K562 (cell line): ENCODE results near the gene ACAA2. TPM values are rescaled to one million over a fixed set of nuclear protein-coding genes. Genes with fewer than 3 reads are reported as not detected.

Source experiments
- ATAC-seq: fragments of 200-7000 bp; cut with Tn5 transposase; 3 replicates; pipeline ENCODE4 v1.9.1; 2020; ENCODE audit warnings: moderate library complexity
- BruUV-seq: library from RNA; stranded (reverse); fragments of 400-500 nt; replicated peaks from 2 replicates; lab custom pipeline; 2021; lab: Mats Ljungman, UMichigan
- CTCF ChIA-PET: fragments of 300-600 bp; formaldehyde crosslinking; extraction: SDS; loops from one replicate; lab custom pipeline; 2021; ENCODE audit warnings: low intra/inter-chr PET ratio; lab: Yijun Ruan, JAX
- POLR2A ChIA-PET: fragments of 300-600, 350-650 bp; sonication (Branson Sonifier 250); formaldehyde crosslinking; extraction: SDS; loops from one replicate; lab custom pipeline; 2021; ENCODE audit warnings: antibody characterized with exemption, inconsistent platforms; lab: Yijun Ruan, JAX
- DNase-seq, 4 experiments: peaks; one replicate each; pipeline versions ENCODE4 v3.0.0 to v3.0.0-alpha.2; 2011 to 2018; ENCODE audit warnings: low spot score in 3 of 4, mixed read lengths in 3 of 4; ENCODE audit errors: extremely low read depth in 1 of 4
- FAIRE-seq: peaks from 2 replicates; lab custom pipeline; 2011; peaks lifted over from hg19 to GRCh38; lab: Jason Lieb, UNC
- H2AFZ ChIP-seq: 2 replicates; pipeline ENCODE4 v1.6.0; 2011; ENCODE audit warnings: low read depth, low read length, control low read depth, inconsistent platforms
- H3K27ac ChIP-seq: fragments of 200-600 bp; 3 replicates; pipeline ENCODE4 v1.8.0; 2011; ENCODE audit warnings: low read depth, mild to moderate bottlenecking, control low read depth, inconsistent platforms, low read length, moderate library complexity, mixed read lengths; ENCODE audit errors: extremely low read depth
- H3K27me3 ChIP-seq, 2 experiments: fragments of 300-600 bp in 1 of 2; 2 replicates in 1 of 2; 3 replicates in 1 of 2; pipeline versions ENCODE4 v1.6.0 to v1.8.0; 2011; ENCODE audit warnings: inconsistent platforms in 2 of 2, low read length in 2 of 2, mild to moderate bottlenecking in 1 of 2, mixed read lengths in 1 of 2, moderate library complexity in 1 of 2; ENCODE audit not compliant: control insufficient read depth in 2 of 2, insufficient read depth in 2 of 2
- H3K36me3 ChIP-seq: fragments of 300-600 bp; 3 replicates; pipeline ENCODE4 v1.8.0; 2011; ENCODE audit warnings: mild to moderate bottlenecking, low read length, inconsistent platforms; ENCODE audit not compliant: control insufficient read depth, insufficient read depth
- H3K4me1 ChIP-seq, 2 experiments: fragments of 200-600 bp in 1 of 2; replicated peaks in 1 of 2; 2 replicates in 1 of 2; 3 replicates in 1 of 2; pipeline versions ENCODE4 v1.5.1 to v1.8.0; 2011; ENCODE audit warnings: inconsistent platforms in 2 of 2, low read length in 2 of 2, mild to moderate bottlenecking in 1 of 2, mixed read lengths in 1 of 2, moderate library complexity in 1 of 2; ENCODE audit not compliant: control insufficient read depth in 2 of 2, insufficient read depth in 2 of 2
- H3K4me2 ChIP-seq: 2 replicates; pipeline ENCODE4 v1.6.1; 2011; ENCODE audit warnings: low read length, control low read depth, inconsistent platforms, mixed read lengths; ENCODE audit not compliant: insufficient read depth
- H3K4me3 ChIP-seq: fragments of 200-600 bp; sonication (generic), shearing (Covaris generic); 2 replicates; pipeline ENCODE4 v1.5.1; 2016; ENCODE audit warnings: control low read depth, inconsistent platforms
- H3K79me2 ChIP-seq: fragments of 200-600 bp; 3 replicates; pipeline ENCODE4 v1.8.0; 2011; ENCODE audit warnings: low read length, inconsistent platforms; ENCODE audit not compliant: control insufficient read depth, insufficient read depth
- H3K9ac ChIP-seq, 2 experiments: 2 replicates each; pipeline versions ENCODE4 v1.6.0 to v1.6.1; 2011; ENCODE audit warnings: low read depth in 2 of 2, low read length in 2 of 2, control low read depth in 1 of 2, inconsistent platforms in 1 of 2, mild to moderate bottlenecking in 1 of 2, mixed read lengths in 1 of 2; ENCODE audit not compliant: insufficient read depth in 1 of 2
- H3K9me1 ChIP-seq: one replicate; pipeline ENCODE4 v1.6.0; 2011; ENCODE audit warnings: inconsistent platforms, mild to moderate bottlenecking, low read length, moderate library complexity; ENCODE audit not compliant: control insufficient read depth, insufficient read depth
- H3K9me3 ChIP-seq: replicated peaks from 2 replicates; pipeline ENCODE4 v1.5.1; 2011; ENCODE audit warnings: low read depth, low read length, inconsistent platforms; ENCODE audit not compliant: control insufficient read depth, insufficient read depth
- H4K20me1 ChIP-seq: replicated peaks from 2 replicates; pipeline ENCODE4 v1.6.1; 2011; ENCODE audit warnings: low read length, inconsistent platforms, mixed read lengths; ENCODE audit not compliant: control insufficient read depth, insufficient read depth
- CLOCK ChIP-seq: fragments of 250-450 bp; sonication (Bioruptor Pico); IDR thresholded peaks from 2 replicates; pipeline ENCODE4 v1.4.0; 2020; ENCODE audit warnings: mild to moderate bottlenecking, moderate library complexity, borderline replicate concordance
- HBP1 ChIP-seq: fragments of 450-650 bp; formaldehyde crosslinking; IDR thresholded peaks from 2 replicates; pipeline ENCODE4 v1.4.0; 2022; ENCODE audit warnings: missing genetic modification characterization
- ID3 ChIP-seq, 2 experiments: fragments of 250-450 bp in 1 of 2; fragments of 450-650 bp in 1 of 2; sonication (Bioruptor Pico) in 1 of 2; IDR thresholded peaks; 2 replicates each; pipeline versions ENCODE4 v1.6.1 to v1.8.0; 2016 to 2021; ENCODE audit warnings: mild to moderate bottlenecking in 2 of 2, moderate library complexity in 2 of 2, missing compliant biosample characterization in 1 of 2, missing genetic modification characterization in 1 of 2
- NCOR1 ChIP-seq: fragments of 450-650 bp; IDR thresholded peaks from 2 replicates; pipeline ENCODE4 v1.6.1; 2016; ENCODE audit warnings: mild to moderate bottlenecking, moderate library complexity
- PATZ1 ChIP-seq: fragments of 250-450 bp; sonication (Bioruptor Pico); IDR thresholded peaks from 2 replicates; pipeline ENCODE4 v1.5.0; 2020; ENCODE audit warnings: mild to moderate bottlenecking, borderline replicate concordance
- XRCC4 ChIP-seq: IDR thresholded peaks from one replicate; pipeline ENCODE4 v1.6.1; 2011; ENCODE audit not compliant: insufficient read depth, insufficient read length; ENCODE audit errors: extremely low read depth
- WGBS: fragments of 100-300 bp; shearing (Covaris generic); methylation state at CpG from one replicate; pipeline ENCODE4 v1.1.6; 2016; ENCODE audit warnings: low coverage, mixed read lengths; ENCODE audit not compliant: insufficient coverage; ENCODE audit errors: missing lambda C conversion rate; 5-methylcytosine and 5-hydroxymethylcytosine counted together
- in situ Hi-C: fragments of 300-500 bp; cut with MboI; formaldehyde crosslinking; loops from 4 replicates; pipeline ENCODE4 v1.15.0; 2018; ENCODE audit warnings: inconsistent platforms, mixed read lengths
- intact Hi-C: fragments of 100-400 bp; cut with micrococcal nuclease; formaldehyde crosslinking; loops from 2 replicates; pipeline ENCODE4 v1.14.2; 2022
- polyA plus RNA-seq, 8 experiments: library from polyadenylated mRNA; depleted of rRNA in 4 of 8; stranded (reverse) in 5 of 8; unstranded in 3 of 8; fragments of >200 nt; fragmentation: Nextera tagmentation in 2 of 8; fragmentation: Illumina TruSeq in 1 of 8; extraction: Ambion mirVana in 2 of 8; extraction: Trizol in 1 of 8; gene quantifications; 2 replicates each; pipeline versions ENCODE4 v1.2.1 to v1.2.3, GENCODE V29; 2011 to 2014; ENCODE audit warnings: inconsistent platforms in 1 of 8, missing spikeins in 1 of 8
- total RNA-seq, 7 experiments: library from RNA; depleted of rRNA in 6 of 7; stranded (reverse); fragments of >200 nt in 6 of 7; fragmentation: Illumina TruSeq in 2 of 7; extraction: Trizol in 2 of 7; gene quantifications; 2 replicates each; pipeline versions ENCODE4 v1.2.1 to v1.2.3, GENCODE V29; 2011 to 2021; ENCODE audit warnings: low replicate concordance in 1 of 7

The ACAA2 gene
- total and polyA plus RNA-seq, 9 of the 15 experiments (the other 6 are each of a cell fraction or from before 2014, with no cell fraction given) = 13.2 to 31.5 (median 21.7) TPM

GRCh38 chr18:49766646-49767045 is 46.7 kb downstream of the ACAA2 start:
- in situ Hi-C loops = no loop called here
- no peak for TF ChIP-seq NCOR1
- TF ChIP-seq XRCC4 = no peak
- no peak for TF ChIP-seq HBP1 (CRISPR knock-in tag)
- no peak for TF ChIP-seq PATZ1 (CRISPR knock-in tag)
- TF ChIP-seq CLOCK (CRISPR knock-in tag) = no peak
- no peak for TF ChIP-seq ID3 (CRISPR knock-in tag; IDR thresholded peaks at IDR 0.05)
- TF ChIP-seq ID3 (tag; IDR thresholded peaks at IDR 0.05) = no peak
- H3K9ac ChIP-seq = no peak overlapping the region
- H3K27me3 ChIP-seq = peaks cover 0 to 8% of the 10 kb centered on the region in 2 experiments; a peak in 1 of 5 replicates
- no peaks in the 10 kb centered on the region for H3K9me1 ChIP-seq
- ChIA-PET POLR2A (no interaction called here), CTCF (interaction anchor here (0.6 kb wide), 1 partner anchor 12 kb away, joined by 3 read pairs; no protein-coding TSS in a partner anchor)
- no peak for DNase-seq
- H3K36me3 ChIP-seq = no peaks in the 10 kb centered on the region
- no peak for FAIRE-seq
- H3K4me2 ChIP-seq = no peak overlapping the region
- H3K4me3 ChIP-seq = no peak overlapping the region
- H3K27ac ChIP-seq = no peak overlapping the region
- ATAC-seq = no peak
- intact Hi-C loops = loop anchor here (10.0 kb wide), 2 partner anchors 88 to 212 kb away; no protein-coding TSS in a partner anchor
- no TSS peak for BruUV-seq
- H4K20me1 ChIP-seq = no peaks in the 10 kb centered on the region; the same call in 1 of the 2 replicates
- no peaks in the 10 kb centered on the region for H3K9me3 ChIP-seq
- no peaks in the 10 kb centered on the region for H3K79me2 ChIP-seq
- 0% methylated on average over 4 of the region's 4 CpGs for WGBS
- H2AFZ ChIP-seq = no peak overlapping the region
- peaks cover 0 to 9% of the 10 kb centered on the region in 2 experiments; a peak in 2 of 5 replicates for H3K4me1 ChIP-seq
